Measurements from ENCODE around the gene SOX21. TPM values are rescaled to one million over a fixed set of nuclear protein-coding genes. Genes with fewer than 3 reads are reported as not detected.
"Not testable (repeated sequence)": the region's sequence is repeated elsewhere in the genome, so short reads cannot be mapped to it uniquely, and the experiment has no call there.

SOX21 gene
- polyA plus RNA-seq, 1 donor (not counting 4 experiments of a cell fraction or from before 2014, with no cell fraction given): not detected

- Histone ChIP-seq H4K20me1 (ENCODE audit: control insufficient read depth, extremely low read depth, insufficient read depth, low read length) (no peaks in the 10 kb centered on the region), H3K27ac (ENCODE audit: control insufficient read depth, insufficient read depth, low read length) (no peak overlapping the region), H3K9me1 (ENCODE audit: control insufficient read depth, extremely low read depth, insufficient read depth, low read length) (no peaks in the 10 kb centered on the region), H3K4me2 (ENCODE audit: control insufficient read depth, extremely low read depth, insufficient read depth, low read depth, low read length) (no peak overlapping the region), H3K79me2 (ENCODE audit: control insufficient read depth, insufficient read depth, low read length) (no peaks in the 10 kb centered on the region), H2AFZ (ENCODE audit: control insufficient read depth, low read length) (no peak overlapping the region), H3K9me3 (ENCODE audit: control insufficient read depth, low read depth, low read length) (no peaks in the 10 kb centered on the region), H3K4me3 (ENCODE audit: control insufficient read depth in 2 of 3, extremely low read depth in 1 of 3, insufficient read depth in 2 of 3, low read depth in 1 of 3, low read length in 3 of 3) (no peak overlapping the region), H3K9ac (ENCODE audit: control insufficient read depth, extremely low read depth, insufficient read depth, low read length) (no peak overlapping the region), H3K36me3 (ENCODE audit: control insufficient read depth in 2 of 2, extremely low read depth in 1 of 2, insufficient read depth in 2 of 2, low read length in 2 of 2) (no peaks in the 10 kb centered on the region), H3K4me1 (ENCODE audit: control insufficient read depth, extremely low read depth, insufficient read depth, low read length) (no peaks in the 10 kb centered on the region), H3K27me3 (ENCODE audit: control insufficient read depth, extremely low read depth, insufficient read depth, low read length) (no peaks in the 10 kb centered on the region)
- no peak for TF ChIP-seq CTCF (optimal IDR thresholded peaks at IDR 0.05 in 1 of 3, IDR thresholded peaks at IDR 0.05 in 1 of 3, conservative IDR thresholded peaks at IDR 0.05 in 1 of 3; ENCODE audit: extremely low read depth in 1 of 3, insufficient read depth in 2 of 3, low read length in 3 of 3)
- TF ChIP-seq EZH2 (IDR thresholded peaks at IDR 0.05; ENCODE audit: low read length): no peak
- DNase-seq (ENCODE audit: low read depth, low spot score) (no peak), FAIRE-seq (no peak)
- dilution Hi-C loops (cut with MboI; ENCODE audit: extremely low pct_ligation_motif_present, low sequenced_read_pairs): no loop called here
These were observed 14.1 kb upstream of the SOX21 start for GRCh38 chr13:94726425-94726824.

- TF ChIP-seq EZH2 (IDR thresholded peaks at IDR 0.05; ENCODE audit: low read length) (no peak), CTCF (optimal IDR thresholded peaks at IDR 0.05 in 1 of 3, IDR thresholded peaks at IDR 0.05 in 1 of 3, conservative IDR thresholded peaks at IDR 0.05 in 1 of 3; ENCODE audit: extremely low read depth in 1 of 3, insufficient read depth in 2 of 3, low read length in 3 of 3) (no peak)
- H3K27ac ChIP-seq (ENCODE audit: control insufficient read depth, insufficient read depth, low read length): no peak overlapping the region
- H4K20me1 ChIP-seq (ENCODE audit: control insufficient read depth, extremely low read depth, insufficient read depth, low read length): no peaks in the 10 kb centered on the region
- no peak overlapping the region for H3K9ac ChIP-seq (ENCODE audit: control insufficient read depth, extremely low read depth, insufficient read depth, low read length)
- H3K27me3 ChIP-seq (ENCODE audit: control insufficient read depth, extremely low read depth, insufficient read depth, low read length): no peaks in the 10 kb centered on the region
- no peak for FAIRE-seq
- no peaks in the 10 kb centered on the region for H3K36me3 ChIP-seq (ENCODE audit: control insufficient read depth in 2 of 2, extremely low read depth in 1 of 2, insufficient read depth in 2 of 2, low read length in 2 of 2)
- no peaks in the 10 kb centered on the region for H3K4me1 ChIP-seq (ENCODE audit: control insufficient read depth, extremely low read depth, insufficient read depth, low read length)
- no peak overlapping the region for H3K4me2 ChIP-seq (ENCODE audit: control insufficient read depth, extremely low read depth, insufficient read depth, low read depth, low read length)
- H2AFZ ChIP-seq (ENCODE audit: control insufficient read depth, low read length): no peak overlapping the region
- H3K79me2 ChIP-seq (ENCODE audit: control insufficient read depth, insufficient read depth, low read length): no peaks in the 10 kb centered on the region
- H3K9me1 ChIP-seq (ENCODE audit: control insufficient read depth, extremely low read depth, insufficient read depth, low read length): no peaks in the 10 kb centered on the region
- no peak overlapping the region for H3K4me3 ChIP-seq (ENCODE audit: control insufficient read depth in 2 of 3, extremely low read depth in 1 of 3, insufficient read depth in 2 of 3, low read depth in 1 of 3, low read length in 3 of 3)
- dilution Hi-C loops (cut with MboI; ENCODE audit: extremely low pct_ligation_motif_present, low sequenced_read_pairs): no loop called here
- DNase-seq (ENCODE audit: low read depth, low spot score): no peak
- no peaks in the 10 kb centered on the region for H3K9me3 ChIP-seq (ENCODE audit: control insufficient read depth, low read depth, low read length)
These were observed 10.4 kb upstream of the SOX21 start for GRCh38 chr13:94722609-94723345.

GRCh38 chr13:94718697-94719096 lies 6.4 kb upstream of the SOX21 start:
- H3K9me1 ChIP-seq (ENCODE audit: control insufficient read depth, extremely low read depth, insufficient read depth, low read length); H3K4me1 ChIP-seq (ENCODE audit: control insufficient read depth, extremely low read depth, insufficient read depth, low read length); H3K27ac ChIP-seq (ENCODE audit: control insufficient read depth, insufficient read depth, low read length); H3K4me3 ChIP-seq (ENCODE audit: control insufficient read depth in 2 of 3, extremely low read depth in 1 of 3, insufficient read depth in 2 of 3, low read depth in 1 of 3, low read length in 3 of 3); H2AFZ ChIP-seq (ENCODE audit: control insufficient read depth, low read length); dilution Hi-C loops (cut with MboI; ENCODE audit: extremely low pct_ligation_motif_present, low sequenced_read_pairs); H3K4me2 ChIP-seq (ENCODE audit: control insufficient read depth, extremely low read depth, insufficient read depth, low read depth, low read length); H4K20me1 ChIP-seq (ENCODE audit: control insufficient read depth, extremely low read depth, insufficient read depth, low read length); H3K36me3 ChIP-seq (ENCODE audit: control insufficient read depth in 2 of 2, extremely low read depth in 1 of 2, insufficient read depth in 2 of 2, low read length in 2 of 2); H3K9me3 ChIP-seq (ENCODE audit: control insufficient read depth, low read depth, low read length); H3K27me3 ChIP-seq (ENCODE audit: control insufficient read depth, extremely low read depth, insufficient read depth, low read length); H3K79me2 ChIP-seq (ENCODE audit: control insufficient read depth, insufficient read depth, low read length); H3K9ac ChIP-seq (ENCODE audit: control insufficient read depth, extremely low read depth, insufficient read depth, low read length); DNase-seq (ENCODE audit: low read depth, low spot score); FAIRE-seq: not testable (repeated sequence)
